Upper lobe of right lung (tissue), 1 donor: ENCODE data around the gene SMTN. TPM values are rescaled to one million over a fixed set of nuclear protein-coding genes. Genes with fewer than 3 reads are reported as not detected.

ENCODE experiments used
- ATAC-seq: fragments of 200-7000 bp; cut with Tn5 transposase; one replicate; pipeline ENCODE4 v1.9.1; 2020; ENCODE audit warnings: mild to moderate bottlenecking, moderate library complexity
- DNase-seq: peaks from one replicate; pipeline ENCODE4 v3.0.0-alpha.2; 2020
- H3K27ac ChIP-seq: fragments of 200-600 bp; one replicate; pipeline ENCODE4 v1.8.0; 2022
- H3K27me3 ChIP-seq: fragments of 200-600 bp; one replicate; pipeline ENCODE4 v1.8.0; 2022; ENCODE audit warnings: mild to moderate bottlenecking
- H3K36me3 ChIP-seq: fragments of 200-600 bp; one replicate; pipeline ENCODE4 v1.8.0; 2022
- H3K4me1 ChIP-seq: fragments of 200-600 bp; one replicate; pipeline ENCODE4 v1.8.0; 2022
- H3K4me3 ChIP-seq: fragments of 200-600 bp; one replicate; pipeline ENCODE4 v1.8.0; 2022; ENCODE audit warnings: mild to moderate bottlenecking
- H3K9me3 ChIP-seq: fragments of 200-600 bp; one replicate; pipeline ENCODE4 v1.8.0; 2022
- CTCF ChIP-seq: fragments of 200-600 bp; IDR thresholded peaks from one replicate; pipeline ENCODE4 v1.8.0; 2022; ENCODE audit warnings: antibody characterized with exemption
- intact Hi-C: fragments of 100-400 bp; cut with DNase I; formaldehyde crosslinking; loops from one replicate; pipeline ENCODE4 v1.11.0; 2022
- total RNA-seq: library from RNA; stranded (reverse); fragmentation: NEBNext Ultra II Directional; extraction: Animal tissue kit (Norgen Biotek cat#: 25700); gene quantifications from one replicate; pipeline ENCODE4 v1.2.1, GENCODE V29; 2021
- donor health status: DM: no; HTN: yes; CAD: no; lungs with severe emphysema.

The SMTN gene
- total RNA-seq, 1 donor from 2014 or later: 71.6 TPM

- H3K9me3 ChIP-seq: no peaks in the 10 kb centered on the region
- no peaks in the 10 kb centered on the region for H3K27me3 ChIP-seq
- no peak for DNase-seq
- H3K36me3 ChIP-seq: peaks cover 18% of the 10 kb centered on the region
- intact Hi-C loops: no loop called here
- no peak overlapping the region for H3K27ac ChIP-seq
- H3K4me1 ChIP-seq: peaks cover 16% of the 10 kb centered on the region
- no peak for ATAC-seq
- no peak overlapping the region for H3K4me3 ChIP-seq
- TF ChIP-seq CTCF: no peak
Observed at GRCh38 chr22:31104869-31105268, 23.8 kb downstream of the SMTN start.

- no peaks in the 10 kb centered on the region for H3K27me3 ChIP-seq
- no peak for TF ChIP-seq CTCF
- no peak overlapping the region for H3K27ac ChIP-seq
- peak overlapping the region; percentile 69 for H3K4me3 ChIP-seq
- no peaks in the 10 kb centered on the region for H3K9me3 ChIP-seq
- intact Hi-C loops: no loop called here
- peaks cover 16% of the 10 kb centered on the region for H3K4me1 ChIP-seq
- DNase-seq (no peak), ATAC-seq (no peak)
- peaks cover 17% of the 10 kb centered on the region for H3K36me3 ChIP-seq
Observed at GRCh38 chr22:31105282-31105929, 24.3 kb downstream of the SMTN start.

DNA sequence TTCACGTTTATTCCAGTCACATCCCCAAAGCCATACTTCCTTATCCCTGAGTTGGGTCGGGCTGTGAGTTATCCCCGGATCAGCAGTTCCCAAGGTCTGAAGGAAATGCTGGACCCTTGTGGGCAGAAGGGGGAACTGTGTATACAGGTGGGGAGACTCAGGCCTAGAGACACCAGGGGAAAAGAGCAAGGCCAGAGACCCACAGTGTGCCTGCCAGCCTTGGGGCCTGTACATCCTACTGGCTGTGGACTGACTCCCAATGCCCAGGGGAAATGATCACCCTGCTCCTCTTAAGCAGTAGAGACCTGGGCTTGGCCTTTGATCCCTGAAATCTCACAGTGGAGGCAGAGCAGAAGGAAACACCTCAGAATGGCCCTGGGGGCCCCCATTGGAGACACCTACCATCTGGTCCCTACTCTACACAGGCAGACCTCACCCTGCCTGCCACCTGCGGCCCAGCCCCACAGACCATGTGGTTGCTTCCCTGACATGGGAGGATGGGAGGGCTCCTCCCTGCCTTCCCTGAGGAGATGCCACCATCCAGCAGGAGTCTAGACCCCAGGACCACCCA is 25.0 kb downstream of the SMTN start:
- DNase-seq (no peak), ATAC-seq (no peak)
- H3K4me1 ChIP-seq: peaks cover 16% of the 10 kb centered on the region
- no peak for TF ChIP-seq CTCF
- H3K9me3 ChIP-seq: no peaks in the 10 kb centered on the region
- intact Hi-C loops: no loop called here
- H3K36me3 ChIP-seq: peaks cover 17% of the 10 kb centered on the region
- peak overlapping the region; percentile 69 for H3K4me3 ChIP-seq
- H3K27ac ChIP-seq: peak overlapping the region; percentile 93
- H3K27me3 ChIP-seq: no peaks in the 10 kb centered on the region

DNA sequence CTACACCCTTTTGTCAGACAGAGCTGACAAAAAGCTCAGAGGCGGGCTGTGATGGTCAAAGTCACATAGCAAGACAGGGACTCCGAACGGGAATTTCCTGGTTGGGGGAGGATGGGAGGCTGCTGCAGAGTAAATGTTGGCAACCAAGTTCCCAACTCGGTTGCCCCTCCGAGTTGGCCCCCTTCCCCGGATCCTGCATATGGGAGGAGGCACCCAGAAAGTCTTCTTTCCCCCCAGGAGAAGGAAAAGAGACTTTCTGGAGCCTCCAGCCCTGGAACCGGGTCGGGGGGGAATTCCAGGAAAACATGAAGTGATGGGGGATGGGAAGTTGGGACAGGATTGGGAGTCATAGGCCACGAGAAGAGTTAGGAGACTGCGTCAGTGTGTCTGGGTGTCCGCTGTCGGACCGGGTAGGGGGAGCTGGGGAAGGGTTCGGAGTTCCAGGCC is 25.6 kb downstream of the SMTN start:
- peak overlapping the region; percentile 69 for H3K4me3 ChIP-seq
- H3K9me3 ChIP-seq: no peaks in the 10 kb centered on the region
- peaks cover 16% of the 10 kb centered on the region for H3K4me1 ChIP-seq
- DNase-seq (no peak), ATAC-seq (no peak)
- intact Hi-C loops: no loop called here
- H3K27me3 ChIP-seq: no peaks in the 10 kb centered on the region
- H3K36me3 ChIP-seq: peaks cover 17% of the 10 kb centered on the region
- no peak for TF ChIP-seq CTCF
- peak overlapping the region; percentile 93 for H3K27ac ChIP-seq

- no peaks in the 10 kb centered on the region for H3K27me3 ChIP-seq
- intact Hi-C loops: no loop called here
- TF ChIP-seq CTCF: peak; percentile 87
- peak within 1 kb of the TSS; percentile 93 for H3K27ac ChIP-seq
- no peaks in the 10 kb centered on the region for H3K9me3 ChIP-seq
- DNase-seq (peak; percentile 98), ATAC-seq (peak; percentile 97)
- H3K4me3 ChIP-seq: peak within 1 kb of the TSS; percentile 69
- H3K36me3 ChIP-seq: peaks cover 17% of the 10 kb centered on the region
- peaks cover 16% of the 10 kb centered on the region for H3K4me1 ChIP-seq
Observed at GRCh38 chr22:31107178-31107893, 26.2 kb downstream of the SMTN start, which contains the start of gene SELENOM. Gene SELENOM (minus strand): TSS chr22:31107568. CDS start chr22:31107505, 63 bp downstream.
